Measurements from ENCODE around the gene OR5A2.

DNA sequence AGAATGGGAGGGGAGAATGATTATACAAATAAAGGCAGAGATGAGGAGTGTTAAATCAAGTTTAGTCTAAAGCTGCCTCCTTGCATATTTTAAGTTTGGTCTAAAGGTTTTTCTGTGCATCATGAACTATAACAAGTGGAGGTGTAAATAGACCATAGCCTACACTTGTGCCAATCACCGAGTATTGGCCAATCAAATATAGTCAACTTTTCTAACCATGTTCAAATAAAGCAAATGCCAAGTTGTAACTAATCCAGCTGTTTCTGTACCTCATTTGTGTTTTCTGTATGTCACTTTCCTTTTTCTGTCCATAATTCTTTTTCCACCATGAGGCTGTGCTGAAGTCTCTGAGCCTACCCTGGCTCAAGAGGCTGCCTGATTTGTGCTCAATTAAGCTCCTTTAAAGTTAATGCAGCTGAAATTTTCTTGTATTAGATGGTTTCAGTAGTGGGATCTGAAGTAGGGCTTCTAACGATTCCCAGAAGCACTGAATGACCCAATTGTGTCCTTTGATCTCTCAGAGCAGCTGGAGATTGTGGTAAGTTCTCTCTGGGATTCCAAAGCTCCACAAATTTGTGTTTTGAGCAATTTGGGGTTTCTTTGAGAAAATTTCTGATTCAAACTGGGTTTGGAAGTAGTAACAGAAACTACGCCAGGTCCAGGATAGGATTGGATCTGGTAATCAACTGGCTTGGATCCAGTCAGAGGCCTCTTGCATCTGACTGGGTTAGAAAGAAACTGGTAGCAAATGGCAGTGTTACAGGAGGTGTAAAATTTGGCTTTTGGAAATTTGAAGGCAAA lies 25.6 kb downstream of the OR5A2 start:
- TF ChIP-seq CTCF (conservative IDR thresholded peaks at IDR 0.05 in 1 of 2, IDR thresholded peaks at IDR 0.05 in 1 of 2; ENCODE audit: extremely low read depth in 1 of 2, insufficient read depth in 1 of 2, low read depth in 1 of 2, low read length in 2 of 2) (no peak), EZH2 (IDR thresholded peaks at IDR 0.05; ENCODE audit: borderline replicate concordance, low read length) (no peak)
